ENCODE measurements around the gene CBARP. TPM values are rescaled to one million over a fixed set of nuclear protein-coding genes. Genes with fewer than 3 reads are reported as not detected.

Gene CBARP
- total RNA-seq, 2 experiments from 2014 or later: 0.09 to 0.13 TPM

- Histone ChIP-seq H2AFZ (ENCODE audit: low read length) (no peak overlapping the region), H3K4me3 (ENCODE audit: low read depth, low read length, poor library complexity, severe bottlenecking) (no peak overlapping the region), H3K27ac (ENCODE audit: low read depth, low read length, poor library complexity, severe bottlenecking) (no peak overlapping the region), H3K79me2 (ENCODE audit: insufficient read depth, low read depth, low read length) (no peaks in the 10 kb centered on the region), H3K4me2 (ENCODE audit: low read length) (no peak overlapping the region), H4K20me1 (ENCODE audit: insufficient read depth, low read length) (no peaks in the 10 kb centered on the region), H3K36me3 (ENCODE audit: insufficient read depth, low read length) (no peaks in the 10 kb centered on the region), H3K4me1 (ENCODE audit: insufficient read depth, low read length, poor library complexity, severe bottlenecking) (no peaks in the 10 kb centered on the region), H3K9me3 (ENCODE audit: low read length) (no peaks in the 10 kb centered on the region), H3K9me2 (ENCODE audit: insufficient read depth, low read length) (no peaks in the 10 kb centered on the region)
- intact Hi-C loops (cut with micrococcal nuclease; ENCODE audit: unreplicated experiment): no loop called here
- CTCF ChIA-PET (ENCODE audit: unreplicated experiment): no interaction called here
- DNase-seq (ENCODE audit: low spot score): no peak
- BruUV-seq (replicated peaks): no TSS peak
- POLR2A ChIA-PET: no interaction called here
- TF ChIP-seq EZH2phosphoT487 (IDR thresholded peaks at IDR 0.05; ENCODE audit: borderline replicate concordance, low read depth, low read length): no peak
- TF ChIP-seq CTCF (conservative IDR thresholded peaks at IDR 0.05; ENCODE audit: low read length): no peak
Observed at GRCh38 chr19:1234051-1234954, 3.5 kb downstream of the CBARP start.

GRCh38 chr19:1233115-1233667, 4.6 kb downstream of the CBARP start:
- no peaks in the 10 kb centered on the region for H3K4me1 ChIP-seq (ENCODE audit: insufficient read depth, low read length, poor library complexity, severe bottlenecking)
- intact Hi-C loops (cut with micrococcal nuclease; ENCODE audit: unreplicated experiment): no loop called here
- no peaks in the 10 kb centered on the region for H4K20me1 ChIP-seq (ENCODE audit: insufficient read depth, low read length)
- no peaks in the 10 kb centered on the region for H3K79me2 ChIP-seq (ENCODE audit: insufficient read depth, low read depth, low read length)
- H3K4me3 ChIP-seq (ENCODE audit: low read depth, low read length, poor library complexity, severe bottlenecking): no peak overlapping the region
- TF ChIP-seq CTCF (conservative IDR thresholded peaks at IDR 0.05; ENCODE audit: low read length): no peak
- TF ChIP-seq EZH2phosphoT487 (IDR thresholded peaks at IDR 0.05; ENCODE audit: borderline replicate concordance, low read depth, low read length): no peak
- H3K9me2 ChIP-seq (ENCODE audit: insufficient read depth, low read length): no peaks in the 10 kb centered on the region
- CTCF ChIA-PET (ENCODE audit: unreplicated experiment): no interaction called here
- H3K36me3 ChIP-seq (ENCODE audit: insufficient read depth, low read length): peaks cover 2% of the 10 kb centered on the region
- no peak overlapping the region for H2AFZ ChIP-seq (ENCODE audit: low read length)
- H3K4me2 ChIP-seq (ENCODE audit: low read length): no peak overlapping the region
- H3K27ac ChIP-seq (ENCODE audit: low read depth, low read length, poor library complexity, severe bottlenecking): no peak overlapping the region
- POLR2A ChIA-PET: no interaction called here
- no TSS peak for BruUV-seq (replicated peaks)
- H3K9me3 ChIP-seq (ENCODE audit: low read length): no peaks in the 10 kb centered on the region
- no peak for DNase-seq (ENCODE audit: low spot score)

- H2AFZ ChIP-seq (ENCODE audit: low read length): no peak overlapping the region
- no TSS peak for BruUV-seq (replicated peaks)
- DNase-seq (ENCODE audit: low spot score): no peak
Observed at GRCh38 chr19:1232652-1233072, 5.1 kb downstream of the CBARP start.

More at GRCh38 chr19:1232652-1233072, 5.1 kb downstream of the CBARP start:
- no peak for TF ChIP-seq EZH2phosphoT487 (IDR thresholded peaks at IDR 0.05; ENCODE audit: borderline replicate concordance, low read depth, low read length)
- no peak for TF ChIP-seq CTCF (conservative IDR thresholded peaks at IDR 0.05; ENCODE audit: low read length)
- Histone ChIP-seq H3K4me2 (ENCODE audit: low read length) (no peak overlapping the region), H3K36me3 (ENCODE audit: insufficient read depth, low read length) (peaks cover 8% of the 10 kb centered on the region), H3K27ac (ENCODE audit: low read depth, low read length, poor library complexity, severe bottlenecking) (no peak overlapping the region), H3K4me1 (ENCODE audit: insufficient read depth, low read length, poor library complexity, severe bottlenecking) (no peaks in the 10 kb centered on the region), H3K9me2 (ENCODE audit: insufficient read depth, low read length) (no peaks in the 10 kb centered on the region), H3K79me2 (ENCODE audit: insufficient read depth, low read depth, low read length) (no peaks in the 10 kb centered on the region), H3K9me3 (ENCODE audit: low read length) (no peaks in the 10 kb centered on the region), H4K20me1 (ENCODE audit: insufficient read depth, low read length) (no peaks in the 10 kb centered on the region), H3K4me3 (ENCODE audit: low read depth, low read length, poor library complexity, severe bottlenecking) (no peak overlapping the region)
- CTCF ChIA-PET (ENCODE audit: unreplicated experiment): no interaction called here
- intact Hi-C loops (cut with micrococcal nuclease; ENCODE audit: unreplicated experiment): no loop called here
- POLR2A ChIA-PET: no interaction called here

All from OCI-LY7 (cell line).